DMS79 (cell line): ENCODE measurements around the gene ERC1.

Source experiments
- DNase-seq: peaks from one replicate; lab custom pipeline; 2025; lab: John Stamatoyannopoulos, UW

Gene ERC1

DNA sequence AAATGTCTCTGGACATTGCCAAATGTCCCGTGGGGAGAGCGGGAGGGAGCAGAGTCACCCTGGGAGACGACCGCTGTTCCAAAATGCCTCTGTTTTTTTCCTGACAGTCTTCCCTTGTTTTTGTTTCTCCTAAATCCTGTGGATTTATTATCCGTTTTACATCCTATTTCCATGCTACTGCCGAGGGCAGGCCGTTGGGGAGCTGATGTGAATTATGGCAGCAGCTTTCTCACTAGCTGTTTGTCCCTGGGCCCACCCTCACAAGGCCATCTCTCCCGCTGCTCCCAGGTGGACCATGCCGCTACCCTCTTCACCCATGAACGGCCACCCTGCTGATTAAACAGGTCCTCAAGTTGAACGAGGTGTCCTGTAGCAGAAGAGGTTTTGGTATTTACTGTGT, 548.1 kb downstream of the ERC1 start:
- DNase-seq: no peak

DNA sequence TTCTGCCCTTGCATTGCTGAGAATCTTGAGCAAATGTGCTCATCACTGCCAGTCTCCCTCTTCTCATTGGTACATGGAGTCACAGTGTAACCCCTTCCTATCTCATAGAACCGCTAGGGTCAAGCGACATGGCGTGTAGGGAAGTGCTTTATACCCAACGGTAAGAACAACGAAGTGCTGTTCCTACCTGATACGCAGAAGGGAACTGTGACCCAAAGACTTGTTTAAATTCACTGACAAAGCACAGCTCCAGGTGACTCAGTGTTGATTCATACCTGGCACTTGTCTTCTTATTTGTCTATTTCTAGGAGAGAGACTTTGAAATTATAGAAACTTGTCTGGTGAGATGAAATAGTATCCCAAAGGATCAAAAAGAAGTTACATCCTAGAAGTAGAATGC, 549.7 kb downstream of the ERC1 start:
- no peak for DNase-seq

DNA sequence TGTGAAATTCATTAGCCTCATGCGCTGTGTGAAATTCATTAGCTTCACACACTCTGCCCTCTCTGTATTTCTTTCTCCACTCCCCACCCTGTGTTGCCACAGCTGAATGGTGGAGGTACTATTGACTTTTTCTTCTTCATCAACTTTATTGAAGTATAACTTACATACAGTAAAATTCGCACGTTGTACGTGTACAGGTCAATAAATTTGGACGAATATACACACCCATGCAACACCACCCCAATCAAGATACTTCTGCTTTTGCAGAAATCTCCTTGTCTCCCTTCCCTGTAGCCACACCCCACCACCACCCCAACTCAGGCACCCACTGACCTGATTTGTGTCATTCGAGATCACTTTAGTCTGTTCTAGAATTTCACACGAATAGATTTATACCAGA, 551.6 kb downstream of the ERC1 start:
- DNase-seq: no peak

DNA sequence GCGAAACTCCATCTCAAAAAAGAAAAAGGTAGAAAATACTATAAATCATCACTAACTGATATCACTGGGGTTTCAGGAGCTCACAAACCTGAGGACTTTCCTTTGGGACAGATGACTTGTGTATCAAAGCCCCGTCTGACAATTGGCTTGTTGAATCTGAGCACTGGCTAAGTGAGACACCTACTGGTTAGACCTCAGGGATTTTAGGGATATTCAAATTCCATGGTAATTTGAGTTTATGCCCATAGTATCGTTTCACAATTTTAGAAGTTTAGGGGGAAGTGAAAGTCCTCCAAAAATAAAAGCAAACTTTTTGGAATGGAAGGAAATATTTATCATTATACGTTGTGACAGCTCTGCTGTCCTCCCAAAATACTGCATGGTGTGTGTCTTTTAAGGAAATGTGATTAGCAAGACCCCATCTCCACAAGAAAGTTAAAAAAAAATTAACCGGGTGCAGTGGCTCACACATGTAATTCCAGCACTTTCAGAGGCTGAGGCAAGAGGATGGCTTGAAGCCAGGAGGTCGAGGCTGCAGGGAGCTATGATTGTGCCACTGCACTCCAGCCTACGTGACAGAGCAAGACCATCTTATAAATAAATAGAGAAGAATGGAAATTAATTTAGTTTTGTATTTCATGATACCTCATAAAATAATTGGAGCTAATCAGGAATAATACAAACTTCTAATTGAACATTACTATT, 554.1 kb downstream of the ERC1 start:
- no peak for DNase-seq
